ENCODE results near the gene SVEP1.
A peak's percentile ranks its signal among the peaks of the same experiment; 100 is the strongest.

The SVEP1 gene

GRCh38 chr9:110521206-110521605 is 58.3 kb downstream of the SVEP1 start:
- peak; percentile 47 for DNase-seq (ENCODE audit: low spot score)

GRCh38 chr9:110520120-110520701 is 59.3 kb downstream of the SVEP1 start:
- DNase-seq (ENCODE audit: low spot score): no peak

- no peak for DNase-seq (ENCODE audit: low spot score)
Observed at GRCh38 chr9:110517483-110517882, 62.1 kb downstream of the SVEP1 start.

- DNase-seq (ENCODE audit: low spot score): no peak
Observed at GRCh38 chr9:110514897-110515296, 64.6 kb downstream of the SVEP1 start.

GRCh38 chr9:110512817-110513216 is 66.7 kb downstream of the SVEP1 start:
- no peak for DNase-seq (ENCODE audit: low spot score)

GRCh38 chr9:110509792-110510191 is 69.7 kb downstream of the SVEP1 start:
- DNase-seq (ENCODE audit: low spot score): no peak

GRCh38 chr9:110502842-110503241 is 76.7 kb downstream of the SVEP1 start:
- DNase-seq (ENCODE audit: low spot score): no peak

- DNase-seq (ENCODE audit: low spot score): no peak
Observed at GRCh38 chr9:110499608-110500007, 79.9 kb downstream of the SVEP1 start.

- no peak for DNase-seq (ENCODE audit: low spot score)
Observed at GRCh38 chr9:110487196-110487595, 92.3 kb downstream of the SVEP1 start.

- no peak for DNase-seq (ENCODE audit: low spot score)
Observed at GRCh38 chr9:110486218-110486617, 93.3 kb downstream of the SVEP1 start.

- no peak for DNase-seq (ENCODE audit: low spot score)
Observed at GRCh38 chr9:110479481-110479880, 100.1 kb downstream of the SVEP1 start.

GRCh38 chr9:110476251-110476650 is 103.3 kb downstream of the SVEP1 start:
- DNase-seq (ENCODE audit: low spot score): no peak

GRCh38 chr9:110472111-110472510 is 107.4 kb downstream of the SVEP1 start:
- peak; percentile 52 for DNase-seq (ENCODE audit: low spot score)

- no peak for DNase-seq (ENCODE audit: low spot score)
Observed at GRCh38 chr9:110468950-110469349, 110.6 kb downstream of the SVEP1 start.

GRCh38 chr9:110465190-110465589 is 114.4 kb downstream of the SVEP1 start:
- no peak for DNase-seq (ENCODE audit: low spot score)

GRCh38 chr9:110464321-110464720 is 115.2 kb downstream of the SVEP1 start:
- no peak for DNase-seq (ENCODE audit: low spot score)

- DNase-seq (ENCODE audit: low spot score): no peak
Observed at GRCh38 chr9:110463499-110463898, 116.0 kb downstream of the SVEP1 start.

- DNase-seq (ENCODE audit: low spot score): no peak
Observed at GRCh38 chr9:110457245-110457644, 122.3 kb downstream of the SVEP1 start.

- DNase-seq (ENCODE audit: low spot score): no peak
Observed at GRCh38 chr9:110456681-110457080, 122.9 kb downstream of the SVEP1 start.

- no peak for DNase-seq (ENCODE audit: low spot score)
Observed at GRCh38 chr9:110455860-110456259, 123.7 kb downstream of the SVEP1 start.

- peak; percentile 40 for DNase-seq (ENCODE audit: low spot score)
Observed at GRCh38 chr9:110452227-110452801, 127.2 kb downstream of the SVEP1 start.

- no peak for DNase-seq (ENCODE audit: low spot score)
Observed at GRCh38 chr9:110451726-110452125, 127.8 kb downstream of the SVEP1 start.

- DNase-seq (ENCODE audit: low spot score): no peak
Observed at GRCh38 chr9:110447476-110447875, 132.1 kb downstream of the SVEP1 start.

GRCh38 chr9:110446171-110446570 is 133.4 kb downstream of the SVEP1 start:
- DNase-seq (ENCODE audit: low spot score): no peak
